GM08714 (cell line): ENCODE data around the gene CCDC71L.

Experiments
- H3K4me3 ChIP-seq: fragments of 200-500 bp; sonication (Bioruptor generic); 2 replicates; pipeline ENCODE4 v1.5.1; 2014; ENCODE audit warnings: mild to moderate bottlenecking, low read length, inconsistent platforms
- ZNF274 ChIP-seq: IDR thresholded peaks from 2 replicates; pipeline ENCODE4 v1.6.1; 2012; ENCODE audit warnings: mild to moderate bottlenecking, low read depth, low read length

The CCDC71L gene

DNA sequence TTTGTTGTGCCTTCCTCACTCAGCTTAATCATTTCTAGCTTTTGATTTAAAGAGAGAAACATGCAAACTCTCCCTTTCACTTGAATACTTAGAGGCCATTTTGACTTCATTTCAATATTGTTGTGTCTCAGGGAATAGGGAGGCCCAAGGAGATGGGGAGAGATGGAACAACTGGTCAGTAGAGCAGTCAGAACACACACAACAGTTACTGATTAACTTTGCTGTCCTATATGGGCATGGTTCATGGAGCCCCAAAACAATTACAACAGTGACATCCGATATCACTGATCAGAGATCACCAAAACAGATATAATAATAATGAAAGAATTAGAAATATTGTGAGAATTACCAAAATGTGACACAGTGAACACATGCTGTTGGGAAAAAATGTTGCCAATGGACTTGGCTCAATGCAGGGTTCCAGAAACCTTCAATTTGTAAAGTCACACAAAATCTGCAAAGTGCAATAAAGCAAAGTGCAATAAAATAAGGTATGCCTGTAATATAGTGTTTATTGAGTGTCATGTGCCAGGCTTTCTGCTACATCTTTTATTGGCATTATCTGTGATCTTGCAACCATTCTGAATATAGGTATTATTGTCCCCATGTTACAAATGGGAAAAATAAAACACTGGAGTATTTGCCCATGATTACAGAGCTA lies 38.2 kb downstream of the CCDC71L start:
- no peak overlapping the region for H3K4me3 ChIP-seq
- no peak for TF ChIP-seq ZNF274

DNA sequence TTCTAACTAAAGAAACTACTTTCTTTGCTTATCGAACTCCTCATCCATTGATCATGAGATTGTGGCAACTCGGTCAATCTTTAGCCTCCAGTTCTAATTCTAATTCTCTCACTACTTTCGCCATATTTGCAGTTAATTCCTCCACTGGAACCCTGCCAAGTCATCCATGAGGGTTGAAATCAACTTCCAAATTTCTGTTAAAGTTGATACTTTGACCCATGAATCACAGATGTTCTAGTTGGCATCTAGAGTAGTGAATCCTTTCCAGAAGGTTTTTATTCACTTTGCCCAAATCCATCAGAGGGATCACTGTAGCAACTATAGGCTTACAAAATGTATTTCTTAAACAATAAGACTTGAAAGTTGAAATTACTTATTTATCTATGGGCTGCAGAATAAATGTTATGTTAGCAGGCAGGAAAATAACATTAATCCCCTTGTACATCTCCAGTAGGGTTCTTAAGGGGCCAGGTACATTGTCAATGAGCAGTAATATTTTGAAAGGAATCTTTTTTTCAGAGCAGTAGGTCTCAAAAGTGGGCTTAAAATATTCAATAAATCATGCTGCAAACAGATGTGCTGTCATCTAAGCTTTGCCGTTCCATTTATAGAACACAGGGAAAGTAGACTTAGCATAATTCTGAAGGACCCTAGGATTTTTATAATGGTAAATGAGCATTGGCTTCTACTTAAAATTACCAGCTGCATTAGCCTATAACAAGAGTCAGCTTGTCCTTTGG lies 39.4 kb downstream of the CCDC71L start:
- no peak for TF ChIP-seq ZNF274
- no peak overlapping the region for H3K4me3 ChIP-seq

DNA sequence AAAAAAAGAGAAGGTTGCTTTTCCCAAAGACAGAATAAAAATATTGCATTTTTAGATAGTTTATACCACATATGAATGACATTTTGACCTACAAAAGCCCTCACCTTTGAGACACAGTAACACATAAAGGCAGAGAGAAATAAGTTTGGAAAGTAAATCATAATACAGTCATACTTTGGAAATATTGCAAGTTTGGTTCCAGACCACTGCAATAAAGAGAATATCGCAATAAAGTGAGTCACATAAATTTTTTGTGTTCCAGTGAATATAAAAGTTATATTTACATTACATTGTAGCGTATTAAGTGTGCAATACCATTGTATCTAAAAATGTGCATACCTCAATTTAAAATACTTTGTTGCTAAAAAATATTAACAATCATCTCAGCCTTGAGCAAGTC lies 40.3 kb downstream of the CCDC71L start:
- no peak for TF ChIP-seq ZNF274
- no peak overlapping the region for H3K4me3 ChIP-seq

DNA sequence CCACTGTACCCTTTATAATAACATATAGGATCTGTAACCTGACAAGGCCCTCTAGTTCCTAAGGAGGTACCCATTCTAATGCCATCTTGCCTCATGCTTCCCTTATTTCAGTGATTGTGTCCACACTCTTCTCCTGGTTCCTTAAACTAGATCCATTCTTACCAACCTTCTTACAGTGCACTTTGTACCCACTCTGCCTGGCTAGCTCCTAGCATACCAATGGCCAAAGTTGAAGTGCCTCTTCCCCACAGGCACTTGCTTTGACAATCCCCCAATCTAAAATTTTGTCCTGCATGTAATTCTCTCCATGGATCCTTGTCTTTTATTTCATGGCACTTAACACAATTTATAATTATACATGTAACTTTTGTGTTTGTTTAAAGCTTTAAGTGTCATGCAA lies 40.9 kb downstream of the CCDC71L start:
- TF ChIP-seq ZNF274 = no peak
- H3K4me3 ChIP-seq = no peak overlapping the region

DNA sequence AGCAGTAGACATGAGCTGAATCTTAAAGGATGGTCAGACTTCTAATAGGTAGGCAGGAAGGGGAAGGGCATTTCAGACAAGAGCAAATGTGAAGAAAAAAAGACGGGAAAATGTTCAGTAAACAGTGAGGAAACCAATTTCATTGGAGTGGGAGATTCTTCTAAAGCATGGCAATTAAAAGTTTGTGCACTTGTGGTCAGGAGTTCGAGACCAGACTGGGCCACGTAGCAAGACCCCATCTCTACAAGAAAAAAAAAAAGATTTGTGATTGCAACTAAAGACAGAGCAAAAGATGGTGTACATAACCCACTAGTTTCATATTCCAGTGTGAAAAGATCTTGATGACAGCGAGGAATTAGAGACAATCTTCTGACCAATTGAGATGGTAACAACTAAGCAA lies 41.7 kb downstream of the CCDC71L start:
- TF ChIP-seq ZNF274 = no peak
- H3K4me3 ChIP-seq = no peak overlapping the region

DNA sequence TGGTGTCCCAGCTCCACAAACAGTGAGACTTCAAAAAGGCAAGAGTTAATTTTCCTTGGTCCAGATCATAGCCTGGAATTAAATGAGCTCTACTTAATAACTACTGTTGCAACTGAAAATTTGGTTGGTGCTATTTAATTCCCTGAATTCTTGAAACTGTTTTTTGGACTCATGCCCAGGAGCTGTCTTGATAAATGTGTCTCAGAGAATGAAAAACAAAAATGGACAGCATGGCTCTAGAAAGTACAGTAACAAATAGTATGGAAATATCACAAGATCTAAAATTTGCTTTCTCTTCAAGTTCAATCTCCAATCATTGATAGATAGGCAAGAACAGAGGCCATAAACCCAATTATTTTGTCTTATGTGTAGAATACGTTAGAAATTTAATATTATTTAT lies 42.5 kb downstream of the CCDC71L start:
- TF ChIP-seq ZNF274 = no peak
- no peak overlapping the region for H3K4me3 ChIP-seq

DNA sequence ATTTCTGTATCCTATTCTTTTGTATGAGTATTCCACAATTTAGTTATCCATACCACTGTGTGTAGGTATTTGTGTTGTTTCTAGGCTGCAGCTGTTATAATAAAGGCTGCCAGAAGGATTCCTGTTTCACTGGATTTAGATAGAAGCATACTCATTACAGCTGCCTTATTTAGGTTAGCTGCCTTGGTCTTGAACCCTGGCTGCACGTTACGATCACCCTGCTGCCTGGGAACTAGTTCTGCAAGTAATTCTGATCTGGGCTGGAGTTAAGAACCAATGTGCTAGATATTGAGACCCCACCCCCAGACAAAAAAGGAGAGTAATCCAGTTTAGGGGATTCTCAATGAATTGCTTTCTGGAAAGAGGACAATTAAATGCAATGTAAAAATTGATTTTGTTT lies 43.1 kb downstream of the CCDC71L start:
- TF ChIP-seq ZNF274 = no peak
- no peak overlapping the region for H3K4me3 ChIP-seq

DNA sequence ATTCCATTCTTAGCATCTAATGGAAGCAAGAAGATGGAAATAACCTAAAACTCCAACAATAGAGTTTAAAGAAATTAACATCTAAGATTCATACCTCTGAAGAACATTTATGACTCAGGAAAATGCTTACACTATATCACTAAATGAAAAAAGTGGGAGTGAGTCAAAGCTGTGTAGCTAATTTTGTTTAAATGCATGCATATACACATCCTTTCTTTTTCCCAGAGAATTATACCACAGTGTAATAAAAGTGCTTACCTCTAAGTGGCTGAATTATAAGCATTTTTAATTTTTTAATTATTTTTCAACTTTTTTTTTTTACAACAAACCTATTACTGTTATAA lies 44.3 kb downstream of the CCDC71L start:
- H3K4me3 ChIP-seq = no peak overlapping the region
- no peak for TF ChIP-seq ZNF274

DNA sequence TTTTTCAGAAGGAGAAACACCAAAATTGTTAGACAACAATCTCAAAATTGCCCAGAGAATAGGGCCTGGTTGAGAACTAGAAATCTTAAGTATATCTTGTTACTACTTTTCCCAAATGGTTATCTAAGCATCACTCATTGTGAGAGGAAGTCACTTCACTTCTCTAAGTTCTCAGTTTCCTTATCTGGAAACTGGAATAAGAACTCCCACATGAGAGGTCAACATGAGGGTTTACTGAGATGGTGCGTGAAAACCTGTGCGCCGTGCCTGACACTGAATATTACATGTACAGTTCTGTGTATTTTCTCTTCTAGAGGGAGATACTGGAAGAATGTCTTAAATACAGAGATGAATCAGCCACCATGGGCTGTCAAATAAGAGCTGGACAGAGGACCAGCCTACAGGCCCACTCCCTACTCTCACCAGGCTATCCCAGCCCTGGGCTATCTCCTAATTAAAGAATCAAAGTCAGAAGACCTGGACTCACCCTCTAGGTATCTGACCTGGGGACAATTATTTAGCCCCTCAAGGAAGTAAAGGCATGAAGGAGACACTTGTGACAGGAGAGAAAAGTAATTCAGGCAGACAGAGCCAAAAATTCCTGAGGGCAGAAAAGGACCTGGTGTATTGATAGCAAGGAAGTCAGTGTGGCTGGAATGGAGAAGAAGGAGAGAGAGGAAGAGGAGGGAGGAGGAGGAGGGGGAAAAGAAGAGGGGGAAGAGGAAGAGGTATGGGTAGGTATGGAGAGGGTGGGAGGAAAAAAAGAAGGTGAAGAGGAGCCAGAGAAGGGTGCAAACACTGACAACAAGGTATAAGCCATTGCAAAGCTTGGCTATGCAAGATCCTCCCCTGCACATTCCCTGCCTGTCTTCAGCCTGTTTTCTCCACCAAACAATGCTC lies 44.9 kb downstream of the CCDC71L start:
- TF ChIP-seq ZNF274 = no peak
- H3K4me3 ChIP-seq = no peak overlapping the region

DNA sequence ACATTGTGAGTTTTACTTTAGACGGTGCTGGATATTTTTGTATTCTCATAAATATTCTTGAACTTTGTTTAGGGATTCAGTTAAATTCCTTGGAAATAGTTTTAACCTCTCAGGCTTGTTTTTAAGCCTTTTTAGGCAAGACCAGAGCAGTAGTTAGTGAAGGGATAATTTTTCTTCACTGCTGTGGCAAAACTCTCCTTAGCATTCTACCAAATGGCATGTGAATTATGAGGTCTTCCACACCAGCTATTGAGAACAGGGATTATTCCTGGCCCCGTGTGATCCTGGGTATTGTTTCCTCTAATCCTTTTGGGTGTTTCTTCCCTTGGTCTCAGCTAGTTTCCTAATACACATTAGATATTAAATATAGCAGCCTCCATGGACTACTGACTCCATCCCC lies 46.2 kb downstream of the CCDC71L start:
- no peak overlapping the region for H3K4me3 ChIP-seq
- no peak for TF ChIP-seq ZNF274

DNA sequence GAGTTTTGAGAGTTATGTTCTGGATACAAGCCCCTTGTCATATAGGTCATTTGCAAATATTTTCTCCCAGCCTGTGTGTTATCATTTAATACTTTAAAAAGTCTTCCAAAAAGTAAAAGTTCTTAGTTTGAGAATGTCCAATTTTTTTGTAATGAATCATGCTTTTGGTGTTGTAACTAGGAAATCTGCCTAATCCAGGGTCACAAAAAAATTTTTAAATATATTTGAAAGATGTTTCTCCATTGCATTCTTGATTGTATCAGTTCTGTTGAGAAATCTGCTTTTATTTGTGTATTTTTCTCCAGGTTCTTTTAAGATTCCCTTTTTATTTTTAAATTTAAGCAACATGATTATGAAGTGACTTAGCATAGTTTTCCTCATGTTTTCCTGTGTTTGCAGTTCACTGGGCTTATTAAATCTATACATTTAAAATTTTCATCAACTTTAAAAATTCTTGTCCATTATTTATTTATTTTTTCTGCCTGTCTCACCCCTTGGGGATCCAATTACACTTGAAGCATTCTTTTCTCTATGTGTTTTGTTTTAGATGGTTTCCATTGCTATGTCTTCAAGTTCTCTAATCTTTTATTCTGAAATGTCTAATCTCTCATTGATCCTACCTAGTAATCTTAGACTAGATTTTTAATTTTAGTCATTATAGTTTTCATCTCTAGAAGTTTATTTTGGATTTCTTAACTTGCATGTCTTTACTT lies 47.0 kb downstream of the CCDC71L start:
- TF ChIP-seq ZNF274 = no peak
- no peak overlapping the region for H3K4me3 ChIP-seq

DNA sequence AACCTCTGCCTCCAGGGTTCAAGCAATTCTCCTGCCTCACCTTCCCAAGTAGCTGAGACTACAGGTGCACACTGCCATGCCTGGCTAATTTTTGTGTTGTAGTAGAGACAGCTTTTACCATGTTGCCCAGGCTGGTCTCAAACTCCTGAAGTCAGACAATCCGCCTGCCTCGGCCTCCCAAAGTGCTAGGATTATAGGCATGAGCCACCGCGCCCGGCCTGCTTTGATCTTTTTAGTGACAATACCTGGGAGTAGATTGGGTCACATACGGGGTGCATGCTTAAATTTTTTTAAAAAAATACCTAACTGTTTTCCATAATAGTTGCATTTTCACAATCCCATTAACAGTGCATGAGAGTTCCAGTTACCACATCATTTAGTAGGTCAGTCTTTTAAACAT lies 47.7 kb downstream of the CCDC71L start:
- TF ChIP-seq ZNF274 = no peak
- H3K4me3 ChIP-seq = no peak overlapping the region

DNA sequence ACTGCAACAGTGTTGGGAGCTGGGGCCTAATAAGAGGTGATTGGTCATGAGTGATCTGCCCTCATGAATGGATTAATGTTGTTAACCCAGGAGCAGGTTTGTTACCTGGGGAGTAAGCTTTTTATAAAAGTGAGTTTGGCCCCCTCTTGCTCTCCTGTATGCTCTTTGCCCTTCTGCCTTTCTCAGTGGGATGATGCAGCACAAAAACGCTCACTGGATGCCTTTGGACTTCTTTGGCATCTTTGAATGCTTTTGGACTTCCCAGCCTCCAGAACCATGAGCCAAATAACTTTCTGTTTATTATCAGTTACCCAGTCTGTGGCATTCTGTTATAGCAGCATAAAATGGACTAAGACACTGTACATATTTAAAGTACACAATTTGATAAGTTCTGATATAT lies 48.5 kb downstream of the CCDC71L start:
- TF ChIP-seq ZNF274 = no peak
- H3K4me3 ChIP-seq = no peak overlapping the region

DNA sequence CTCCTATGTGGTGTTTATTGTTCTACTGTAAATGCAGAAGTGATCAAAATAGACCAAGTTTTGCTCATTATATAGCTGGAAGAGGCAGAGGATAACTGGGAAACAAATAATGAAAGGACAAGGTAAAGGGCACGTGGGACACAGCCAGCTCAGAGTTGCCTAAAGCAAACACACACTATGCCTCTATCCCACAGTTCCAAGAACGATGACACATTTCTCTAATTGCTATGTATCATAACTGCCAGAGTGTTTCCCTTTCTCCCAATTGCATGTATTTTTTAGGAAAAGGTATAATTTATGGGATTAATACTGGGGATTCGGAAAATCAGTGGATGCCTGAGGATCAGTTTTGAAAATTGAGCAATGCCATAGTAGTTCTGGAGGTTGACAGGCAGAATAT lies 49.0 kb downstream of the CCDC71L start:
- no peak for TF ChIP-seq ZNF274
- H3K4me3 ChIP-seq = no peak overlapping the region
